Ishikawa (cell line): ENCODE data around the gene TNFRSF9.

Source experiments
- CEBPB ChIP-seq: IDR thresholded peaks from 2 replicates; pipeline ENCODE4 v1.6.1; 2012
- CREB1 ChIP-seq: IDR thresholded peaks from 2 replicates; pipeline ENCODE4 v1.6.1; 2012; ENCODE audit warnings: low read depth
- EGR1 ChIP-seq: IDR thresholded peaks from 2 replicates; pipeline ENCODE4 v1.6.1; 2012
- EP300 ChIP-seq: IDR thresholded peaks from 2 replicates; pipeline ENCODE4 v1.6.1; 2012; ENCODE audit warnings: borderline replicate concordance
- FOXM1 ChIP-seq: IDR thresholded peaks from 2 replicates; pipeline ENCODE4 v1.6.1; 2012; ENCODE audit warnings: low read depth, borderline replicate concordance
- MAX ChIP-seq: IDR thresholded peaks from 2 replicates; pipeline ENCODE4 v1.6.1; 2012
- NFIC ChIP-seq: IDR thresholded peaks from 2 replicates; pipeline ENCODE4 v1.6.1; 2012
- RAD21 ChIP-seq: IDR thresholded peaks from 2 replicates; pipeline ENCODE4 v1.6.1; 2012; ENCODE audit warnings: low read depth
- TAF1 ChIP-seq: IDR thresholded peaks from 2 replicates; pipeline ENCODE4 v1.6.1; 2012; ENCODE audit warnings: low read depth, mild to moderate bottlenecking
- TCF12 ChIP-seq: IDR thresholded peaks from 2 replicates; pipeline ENCODE4 v1.6.1; 2012; ENCODE audit warnings: low read depth
- TEAD4 ChIP-seq: IDR thresholded peaks from 2 replicates; pipeline ENCODE4 v1.6.1; 2012
- YY1 ChIP-seq: IDR thresholded peaks from 2 replicates; pipeline ENCODE4 v1.6.1; 2012; ENCODE audit warnings: low read depth
- ZBTB7A ChIP-seq: IDR thresholded peaks from 2 replicates; pipeline ENCODE4 v1.6.1; 2012; ENCODE audit warnings: low read depth
- TF ChIP-seq, protein P1 (sequence below): IDR thresholded peaks from 2 replicates; pipeline ENCODE4 v1.6.1; 2012
- TF ChIP-seq, protein P2 (sequence below): IDR thresholded peaks from 2 replicates; pipeline ENCODE4 v1.6.1; 2012; ENCODE audit warnings: low read depth, mild to moderate bottlenecking

The TNFRSF9 gene

DNA sequence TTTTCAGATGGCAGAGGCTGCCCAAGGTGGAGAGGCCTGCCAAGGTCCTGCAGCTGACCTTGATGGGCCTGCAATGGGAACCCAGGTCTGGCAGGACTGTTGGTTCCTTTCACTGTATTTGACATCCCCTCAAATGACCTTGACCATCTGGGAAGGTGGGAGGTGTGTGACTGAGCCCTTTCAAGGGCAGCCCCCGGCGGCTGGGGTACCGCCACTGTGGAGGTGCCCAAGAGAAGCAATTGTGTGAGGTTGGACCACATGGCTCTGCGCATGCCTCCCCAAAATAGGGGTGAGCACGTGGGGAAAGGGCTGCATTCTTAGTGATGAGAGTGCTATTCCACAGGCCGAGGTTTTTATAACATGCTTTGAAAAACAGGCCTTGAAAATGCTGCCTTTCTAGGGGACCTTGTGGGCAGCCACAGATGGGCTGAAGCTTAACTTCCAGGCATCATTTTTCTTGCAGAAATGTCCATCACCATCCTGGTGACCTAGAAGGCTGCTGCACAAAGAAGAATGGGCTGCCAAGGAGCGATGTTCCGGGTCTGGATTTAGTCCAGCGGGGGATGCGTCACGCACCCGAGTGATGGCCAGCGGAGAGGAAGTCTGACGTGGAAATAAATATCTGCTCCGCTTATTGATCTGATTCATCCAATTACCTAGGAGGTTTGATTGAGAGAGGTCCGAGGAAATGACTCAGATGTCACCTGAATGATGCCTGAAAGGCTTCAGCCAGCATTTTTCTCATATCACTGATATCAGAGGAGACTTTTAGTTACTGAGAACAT is 71.3 kb downstream of the TNFRSF9 start:
- no peak for TF ChIP-seq ZBTB7A
- no peak for TF ChIP-seq FOXM1
- no peak for TF ChIP-seq TCF12
- TF ChIP-seq EGR1 = no peak
- no peak for TF ChIP-seq CREB1
- TF ChIP-seq EP300 = no peak
- TF ChIP-seq YY1 = no peak
- no peak for TF ChIP-seq CEBPB
- no peak for TF ChIP-seq TAF1
- TF ChIP-seq NFIC = no peak
- TF ChIP-seq, protein P1, sequence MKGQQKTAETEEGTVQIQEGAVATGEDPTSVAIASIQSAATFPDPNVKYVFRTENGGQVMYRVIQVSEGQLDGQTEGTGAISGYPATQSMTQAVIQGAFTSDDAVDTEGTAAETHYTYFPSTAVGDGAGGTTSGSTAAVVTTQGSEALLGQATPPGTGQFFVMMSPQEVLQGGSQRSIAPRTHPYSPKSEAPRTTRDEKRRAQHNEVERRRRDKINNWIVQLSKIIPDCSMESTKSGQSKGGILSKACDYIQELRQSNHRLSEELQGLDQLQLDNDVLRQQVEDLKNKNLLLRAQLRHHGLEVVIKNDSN = no peak
- TF ChIP-seq RAD21 = no peak
- TF ChIP-seq, protein P2, sequence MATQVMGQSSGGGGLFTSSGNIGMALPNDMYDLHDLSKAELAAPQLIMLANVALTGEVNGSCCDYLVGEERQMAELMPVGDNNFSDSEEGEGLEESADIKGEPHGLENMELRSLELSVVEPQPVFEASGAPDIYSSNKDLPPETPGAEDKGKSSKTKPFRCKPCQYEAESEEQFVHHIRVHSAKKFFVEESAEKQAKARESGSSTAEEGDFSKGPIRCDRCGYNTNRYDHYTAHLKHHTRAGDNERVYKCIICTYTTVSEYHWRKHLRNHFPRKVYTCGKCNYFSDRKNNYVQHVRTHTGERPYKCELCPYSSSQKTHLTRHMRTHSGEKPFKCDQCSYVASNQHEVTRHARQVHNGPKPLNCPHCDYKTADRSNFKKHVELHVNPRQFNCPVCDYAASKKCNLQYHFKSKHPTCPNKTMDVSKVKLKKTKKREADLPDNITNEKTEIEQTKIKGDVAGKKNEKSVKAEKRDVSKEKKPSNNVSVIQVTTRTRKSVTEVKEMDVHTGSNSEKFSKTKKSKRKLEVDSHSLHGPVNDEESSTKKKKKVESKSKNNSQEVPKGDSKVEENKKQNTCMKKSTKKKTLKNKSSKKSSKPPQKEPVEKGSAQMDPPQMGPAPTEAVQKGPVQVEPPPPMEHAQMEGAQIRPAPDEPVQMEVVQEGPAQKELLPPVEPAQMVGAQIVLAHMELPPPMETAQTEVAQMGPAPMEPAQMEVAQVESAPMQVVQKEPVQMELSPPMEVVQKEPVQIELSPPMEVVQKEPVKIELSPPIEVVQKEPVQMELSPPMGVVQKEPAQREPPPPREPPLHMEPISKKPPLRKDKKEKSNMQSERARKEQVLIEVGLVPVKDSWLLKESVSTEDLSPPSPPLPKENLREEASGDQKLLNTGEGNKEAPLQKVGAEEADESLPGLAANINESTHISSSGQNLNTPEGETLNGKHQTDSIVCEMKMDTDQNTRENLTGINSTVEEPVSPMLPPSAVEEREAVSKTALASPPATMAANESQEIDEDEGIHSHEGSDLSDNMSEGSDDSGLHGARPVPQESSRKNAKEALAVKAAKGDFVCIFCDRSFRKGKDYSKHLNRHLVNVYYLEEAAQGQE = no peak
- TF ChIP-seq MAX = no peak
- no peak for TF ChIP-seq TEAD4

- TF ChIP-seq TEAD4 (no peak), CREB1 (no peak), MAX (no peak), ZBTB7A (no peak), NFIC (no peak), RAD21 (no peak)
Observed at GRCh38 chr1:7868070-7868780, 72.4 kb downstream of the TNFRSF9 start.

DNA sequence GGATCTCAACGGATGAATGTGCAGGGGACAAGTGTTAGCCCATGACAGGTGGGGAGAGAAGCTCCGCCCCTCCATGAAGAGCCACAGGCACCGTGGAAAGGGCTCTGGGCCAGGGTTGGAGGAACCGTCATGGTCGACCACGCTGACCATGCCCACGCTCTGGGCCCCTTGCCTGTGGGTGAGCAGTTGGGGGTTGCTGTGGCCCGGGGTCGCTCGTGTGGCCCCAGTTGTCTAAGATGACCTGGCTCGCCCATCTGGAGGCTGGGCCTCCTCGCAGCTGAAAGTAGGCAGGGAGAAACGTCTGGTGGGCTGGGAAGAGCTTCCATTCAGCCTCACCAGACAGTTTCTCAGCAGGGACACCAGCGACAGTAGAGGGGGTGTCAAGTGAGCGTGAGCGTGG is 74.7 kb downstream of the TNFRSF9 start:
- TF ChIP-seq, protein P2 = no peak
- TF ChIP-seq EP300 (no peak), TCF12 (no peak), CREB1 (no peak), CEBPB (no peak), RAD21 (no peak), EGR1 (no peak), NFIC (no peak), TAF1 (no peak)
